Loucy (cell line): ENCODE measurements around the gene KIF26A.

Experiments used
- H2AFZ ChIP-seq: fragments of 200-600 bp; sonication (generic); 2 replicates; pipeline ENCODE4 v1.6.0; 2016; ENCODE audit warnings: antibody characterized with exemption, mild to moderate bottlenecking, low read length, moderate library complexity
- H3F3A ChIP-seq: fragments of 200-600 bp; 2 replicates; pipeline ENCODE4 v1.6.0; 2016; ENCODE audit warnings: antibody characterized with exemption, low read depth, mild to moderate bottlenecking
- H3K27me3 ChIP-seq: fragments of 200-600 bp; sonication (generic); 2 replicates; pipeline ENCODE4 v1.6.1; 2014; ENCODE audit warnings: low read length, mild to moderate bottlenecking; ENCODE audit not compliant: insufficient read depth, poor library complexity, severe bottlenecking
- H3K36me3 ChIP-seq: fragments of 200-600 bp; sonication (generic); 2 replicates; pipeline ENCODE4 v1.6.1; 2016; ENCODE audit warnings: low read length; ENCODE audit not compliant: insufficient read depth
- H3K4me1 ChIP-seq: fragments of 200-600 bp; sonication (generic); 2 replicates; pipeline ENCODE4 v1.5.1; 2014; ENCODE audit warnings: low read length, mild to moderate bottlenecking; ENCODE audit not compliant: insufficient read depth, poor library complexity, severe bottlenecking
- H3K4me2 ChIP-seq: fragments of 200-600 bp; sonication (generic); 2 replicates; pipeline ENCODE4 v1.6.0; 2014; ENCODE audit warnings: antibody characterized with exemption, low read length, low read depth, mild to moderate bottlenecking; ENCODE audit not compliant: poor library complexity, severe bottlenecking
- H3K4me3 ChIP-seq: fragments of 200-600 bp; sonication (generic); 2 replicates; pipeline ENCODE4 v1.5.1; 2014; ENCODE audit warnings: low read length, mild to moderate bottlenecking, mixed read lengths; ENCODE audit not compliant: poor library complexity, severe bottlenecking
- H3K79me2 ChIP-seq: fragments of 200-600 bp; sonication (generic); 2 replicates; pipeline ENCODE4 v1.6.1; 2014; ENCODE audit warnings: low read length; ENCODE audit not compliant: insufficient read depth
- H3K9ac ChIP-seq: fragments of 200-600 bp; sonication (generic); 2 replicates; pipeline ENCODE4 v1.6.0; 2014; ENCODE audit warnings: mild to moderate bottlenecking, low read depth, low read length, moderate library complexity; ENCODE audit not compliant: poor library complexity, severe bottlenecking
- H3K9me2 ChIP-seq: fragments of 200-600 bp; sonication (generic); replicated peaks from 2 replicates; pipeline ENCODE4 v1.6.1; 2016; ENCODE audit warnings: low read depth, low read length, mixed read lengths
- H3K9me3 ChIP-seq: fragments of 200-600 bp; sonication (generic); 2 replicates; pipeline ENCODE4 v1.6.1; 2014; ENCODE audit warnings: mild to moderate bottlenecking, antibody characterized with exemption, low read length, low read depth; ENCODE audit not compliant: insufficient read depth
- H4K20me1 ChIP-seq: fragments of 200-600 bp; sonication (generic); 2 replicates; pipeline ENCODE4 v1.6.0; 2014; ENCODE audit warnings: antibody characterized with exemption, low read length, mild to moderate bottlenecking; ENCODE audit not compliant: insufficient read depth, poor library complexity, severe bottlenecking
- EZH2phosphoT487 ChIP-seq: fragments of 200-600 bp; IDR thresholded peaks from 2 replicates; pipeline ENCODE4 v1.6.1; 2018; ENCODE audit warnings: antibody characterized with exemption, mild to moderate bottlenecking, moderate library complexity, borderline replicate concordance
- TF ChIP-seq, protein P1 (sequence below): fragments of 200-600 bp; sonication (generic); conservative IDR thresholded peaks from 2 replicates; pipeline ENCODE4 v1.5.1; 2014; ENCODE audit warnings: mild to moderate bottlenecking, antibody characterized with exemption, low read length

KIF26A gene

DNA sequence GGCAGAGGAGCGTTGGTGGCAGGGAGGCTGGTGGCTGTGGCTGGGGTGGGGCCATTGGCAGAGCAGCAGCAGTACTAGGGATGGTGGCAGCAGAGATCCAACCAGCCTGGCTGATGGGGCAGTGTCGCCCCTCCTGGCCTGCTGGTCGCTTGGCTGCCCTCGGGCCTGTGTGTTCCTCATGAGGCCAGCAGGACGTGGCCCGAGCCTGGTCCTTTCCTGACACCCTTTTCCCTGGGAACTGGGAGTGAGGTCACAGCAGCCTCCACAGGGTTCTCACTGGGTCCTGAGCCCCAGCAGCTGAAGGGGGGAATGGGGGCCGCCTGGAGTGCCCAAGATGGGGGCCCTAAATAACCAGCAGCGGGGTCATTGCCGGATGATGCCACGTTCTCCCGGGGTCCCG lies 46.1 kb downstream of the KIF26A start:
- Histone ChIP-seq H3K4me2 (no peak overlapping the region), H4K20me1 (no peaks in the 10 kb centered on the region), H3K4me1 (no peaks in the 10 kb centered on the region)

DNA sequence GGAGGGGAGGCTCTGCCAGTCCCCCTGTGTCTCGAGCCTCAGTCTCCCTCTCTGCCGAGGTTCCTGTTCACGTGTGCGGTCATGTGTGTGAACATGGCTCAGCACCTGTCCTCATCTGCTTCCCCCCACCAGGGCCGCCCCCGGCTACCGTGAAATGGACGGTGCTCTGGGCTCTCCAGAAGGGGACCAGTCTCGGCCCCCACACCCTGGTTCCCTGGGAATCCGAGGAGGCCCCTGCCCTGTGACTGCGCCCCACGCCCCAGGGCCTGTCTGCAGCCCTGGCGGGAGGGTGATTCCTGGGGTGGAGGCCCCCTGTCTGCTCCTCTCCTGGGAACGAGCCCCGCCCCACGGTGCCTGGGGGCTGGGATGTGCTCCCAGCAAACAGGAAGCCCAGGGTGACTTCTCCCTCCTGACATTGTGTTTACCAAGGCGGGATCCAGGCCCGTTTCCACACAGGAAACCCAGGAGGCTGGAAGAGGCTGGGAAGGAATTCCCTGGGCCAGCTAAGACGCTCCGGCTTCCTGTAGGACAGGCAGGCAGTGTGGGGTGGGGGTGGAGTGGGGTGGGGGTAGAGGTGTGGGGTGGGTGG lies 46.6 kb downstream of the KIF26A start:
- no peak overlapping the region for H2AFZ ChIP-seq
- H3K27me3 ChIP-seq = no peaks in the 10 kb centered on the region
- no peak overlapping the region for H3K4me3 ChIP-seq
- no peaks in the 10 kb centered on the region for H3F3A ChIP-seq
- no peaks in the 10 kb centered on the region for H3K36me3 ChIP-seq
- no peak overlapping the region for H3K4me2 ChIP-seq
- no peak overlapping the region for H3K9ac ChIP-seq
- no peaks in the 10 kb centered on the region for H3K9me3 ChIP-seq
- no peaks in the 10 kb centered on the region for H3K79me2 ChIP-seq
- no peaks in the 10 kb centered on the region for H4K20me1 ChIP-seq
- H3K4me1 ChIP-seq = no peaks in the 10 kb centered on the region
- H3K9me2 ChIP-seq = no peaks in the 10 kb centered on the region
- TF ChIP-seq, protein P1, sequence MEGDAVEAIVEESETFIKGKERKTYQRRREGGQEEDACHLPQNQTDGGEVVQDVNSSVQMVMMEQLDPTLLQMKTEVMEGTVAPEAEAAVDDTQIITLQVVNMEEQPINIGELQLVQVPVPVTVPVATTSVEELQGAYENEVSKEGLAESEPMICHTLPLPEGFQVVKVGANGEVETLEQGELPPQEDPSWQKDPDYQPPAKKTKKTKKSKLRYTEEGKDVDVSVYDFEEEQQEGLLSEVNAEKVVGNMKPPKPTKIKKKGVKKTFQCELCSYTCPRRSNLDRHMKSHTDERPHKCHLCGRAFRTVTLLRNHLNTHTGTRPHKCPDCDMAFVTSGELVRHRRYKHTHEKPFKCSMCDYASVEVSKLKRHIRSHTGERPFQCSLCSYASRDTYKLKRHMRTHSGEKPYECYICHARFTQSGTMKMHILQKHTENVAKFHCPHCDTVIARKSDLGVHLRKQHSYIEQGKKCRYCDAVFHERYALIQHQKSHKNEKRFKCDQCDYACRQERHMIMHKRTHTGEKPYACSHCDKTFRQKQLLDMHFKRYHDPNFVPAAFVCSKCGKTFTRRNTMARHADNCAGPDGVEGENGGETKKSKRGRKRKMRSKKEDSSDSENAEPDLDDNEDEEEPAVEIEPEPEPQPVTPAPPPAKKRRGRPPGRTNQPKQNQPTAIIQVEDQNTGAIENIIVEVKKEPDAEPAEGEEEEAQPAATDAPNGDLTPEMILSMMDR = no peak
- no peak for TF ChIP-seq EZH2phosphoT487

More for the DNA sequence above, 46.1 kb downstream of the KIF26A start:
- H3K4me3 ChIP-seq = no peak overlapping the region
- H3F3A ChIP-seq = no peaks in the 10 kb centered on the region
- no peak overlapping the region for H3K9ac ChIP-seq
- no peaks in the 10 kb centered on the region for H3K79me2 ChIP-seq
- TF ChIP-seq, protein P1 = no peak
- no peak for TF ChIP-seq EZH2phosphoT487
- no peaks in the 10 kb centered on the region for H3K27me3 ChIP-seq
- no peak overlapping the region for H2AFZ ChIP-seq
- H3K9me2 ChIP-seq = no peaks in the 10 kb centered on the region
- H3K9me3 ChIP-seq = no peaks in the 10 kb centered on the region
- no peaks in the 10 kb centered on the region for H3K36me3 ChIP-seq

DNA sequence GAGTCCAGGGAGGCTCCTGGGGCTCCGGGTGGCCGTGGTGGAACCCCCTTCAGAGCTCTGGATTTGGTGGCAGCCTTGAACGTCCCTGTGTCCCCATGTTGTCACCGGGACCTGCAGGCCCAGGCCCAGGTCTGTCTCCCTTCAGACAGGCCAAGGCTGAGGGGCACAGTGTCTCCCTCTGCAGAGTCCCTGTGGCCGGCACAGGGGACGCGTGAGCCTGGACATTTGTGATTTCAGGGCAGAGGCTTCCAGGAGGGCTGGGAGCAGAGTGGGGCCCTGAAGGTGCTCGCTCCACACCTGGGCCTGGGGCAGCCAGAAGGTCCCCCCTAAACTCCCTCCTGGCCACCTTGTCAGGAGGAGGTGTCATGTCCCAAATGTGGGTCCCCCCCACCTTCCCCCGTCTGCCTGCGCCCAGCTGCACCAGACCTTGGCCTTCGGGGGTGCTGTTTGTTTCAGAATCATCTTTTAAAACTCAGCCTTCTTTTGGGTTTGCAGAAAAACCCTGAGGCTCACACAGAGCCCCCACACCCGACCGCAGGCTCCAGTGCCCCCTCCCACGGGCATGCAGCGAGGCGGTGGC lies 47.6 kb downstream of the KIF26A start:
- TF ChIP-seq, protein P1 = no peak
- no peak for TF ChIP-seq EZH2phosphoT487
- Histone ChIP-seq H3K9me2 (no peaks in the 10 kb centered on the region), H3K4me1 (no peaks in the 10 kb centered on the region), H3K36me3 (no peaks in the 10 kb centered on the region), H3K9ac (no peak overlapping the region), H3K4me2 (no peak overlapping the region), H4K20me1 (no peaks in the 10 kb centered on the region), H2AFZ (no peak overlapping the region), H3K9me3 (no peaks in the 10 kb centered on the region), H3F3A (no peaks in the 10 kb centered on the region), H3K27me3 (no peaks in the 10 kb centered on the region), H3K79me2 (no peaks in the 10 kb centered on the region), H3K4me3 (no peak overlapping the region)
